ENCODE measurements around the gene AMER3. TPM values are rescaled to one million over a fixed set of nuclear protein-coding genes. Genes with fewer than 3 reads are reported as not detected.

AMER3 gene
- total RNA-seq, 1 donor from 2014 or later, result under 0.01 TPM

DNA sequence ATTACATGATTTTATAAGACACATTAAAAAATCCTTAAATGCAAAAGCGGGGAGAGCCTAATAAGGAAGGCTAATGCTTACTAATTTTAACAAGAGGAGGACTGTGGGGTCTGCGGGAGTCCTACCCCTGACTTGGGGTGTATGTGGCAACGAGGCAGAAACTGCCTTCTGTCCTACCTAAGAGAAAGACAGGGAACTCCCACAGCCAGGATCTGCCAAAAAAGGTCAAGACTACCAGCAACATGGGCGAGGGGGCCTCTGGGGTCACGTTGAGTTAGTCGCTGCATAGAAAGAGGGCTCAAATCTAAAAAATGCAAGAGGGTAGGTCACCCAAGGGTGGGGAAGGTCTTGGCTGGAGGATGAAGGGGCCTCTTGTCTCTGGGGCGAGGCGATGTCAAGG, 529 bp upstream of the AMER3 start:
- DNase-seq, result no peak

GRCh38 chr2:130756053-130756873, 923 bp downstream of the AMER3 start:
- DNase-seq, result no peak

DNA sequence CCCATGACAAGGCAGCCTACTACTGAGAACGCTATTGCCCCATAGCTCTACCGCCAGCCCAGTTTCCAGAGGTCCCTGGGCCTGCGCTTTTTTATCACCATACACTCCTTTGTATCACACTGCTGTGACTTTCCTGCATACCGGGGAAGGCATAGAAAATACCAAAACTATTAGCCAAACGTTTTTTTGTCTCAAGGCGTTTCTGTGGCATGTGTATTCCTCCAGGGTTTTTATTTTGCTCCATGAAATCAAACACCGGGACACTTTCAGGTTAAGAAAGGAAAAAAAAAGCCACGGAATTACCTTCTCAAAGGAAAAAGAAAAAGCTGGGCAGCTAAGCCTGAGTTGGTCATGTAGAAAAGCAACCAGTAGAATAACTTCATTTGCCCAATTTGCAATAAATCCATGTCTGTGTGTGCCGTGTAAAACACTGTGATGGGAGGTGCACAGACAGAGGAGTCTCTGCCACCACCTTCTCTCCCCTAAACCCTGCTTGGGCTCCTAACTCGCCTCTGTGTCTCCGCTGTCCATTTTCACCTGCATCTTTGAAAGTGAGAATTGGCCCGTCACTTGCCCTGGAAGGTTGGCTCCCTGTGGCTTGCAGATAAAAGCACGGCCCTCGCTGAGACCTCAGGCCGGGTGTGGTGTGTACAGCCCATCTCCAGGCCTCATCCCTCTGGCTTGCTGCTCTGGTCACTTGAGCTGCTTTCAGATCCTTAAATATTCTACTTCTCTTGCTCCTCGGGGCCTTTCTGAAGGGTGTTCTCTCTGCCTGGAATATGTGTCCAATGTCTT, 1.7 kb downstream of the AMER3 start:
- DNase-seq, result no peak

DNA sequence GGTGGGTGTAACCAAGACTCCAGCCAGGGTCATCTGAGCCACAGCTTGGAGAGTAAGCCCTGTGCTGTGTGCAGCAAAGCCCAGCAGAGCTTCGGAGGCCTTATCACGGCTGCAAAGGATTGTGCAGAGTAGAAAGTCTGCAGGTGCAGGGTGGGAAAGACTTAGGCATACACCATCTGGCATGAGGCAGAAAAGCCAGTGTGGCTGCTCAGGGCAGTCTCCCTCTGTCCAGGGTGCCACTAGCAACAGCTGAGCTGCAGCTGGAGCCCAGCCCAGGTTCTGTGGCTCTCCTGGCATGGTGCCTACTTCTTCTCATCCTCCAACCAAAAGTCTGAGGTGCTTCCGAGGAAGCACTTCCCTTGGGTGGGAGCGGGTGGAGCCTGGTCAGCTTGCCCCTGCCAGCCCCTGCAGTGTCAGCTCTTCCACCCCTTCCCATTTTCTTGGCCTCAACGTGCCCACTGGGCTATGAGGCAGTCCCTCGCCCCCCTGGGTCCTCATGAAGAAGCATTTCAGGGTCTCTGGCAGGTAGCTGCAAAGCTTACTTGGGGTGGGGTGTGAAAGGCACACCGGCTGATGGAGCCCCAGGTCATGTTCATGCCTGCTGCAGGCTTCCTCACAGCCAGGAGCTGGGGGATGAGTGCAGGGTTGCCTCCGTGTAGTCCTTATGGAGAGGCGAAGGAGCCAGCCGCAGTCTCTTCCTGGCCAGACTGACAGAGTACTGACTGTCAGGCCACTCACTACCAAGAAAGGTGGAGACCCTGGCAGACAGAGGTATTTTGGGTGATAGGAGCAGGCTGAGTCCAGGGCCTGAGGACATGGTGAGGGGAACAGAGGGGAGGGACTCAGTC, 4.8 kb downstream of the AMER3 start:
- no peak for DNase-seq

GRCh38 chr2:130760754-130761751, 5.7 kb downstream of the AMER3 start:
- DNase-seq, result no peak

DNA sequence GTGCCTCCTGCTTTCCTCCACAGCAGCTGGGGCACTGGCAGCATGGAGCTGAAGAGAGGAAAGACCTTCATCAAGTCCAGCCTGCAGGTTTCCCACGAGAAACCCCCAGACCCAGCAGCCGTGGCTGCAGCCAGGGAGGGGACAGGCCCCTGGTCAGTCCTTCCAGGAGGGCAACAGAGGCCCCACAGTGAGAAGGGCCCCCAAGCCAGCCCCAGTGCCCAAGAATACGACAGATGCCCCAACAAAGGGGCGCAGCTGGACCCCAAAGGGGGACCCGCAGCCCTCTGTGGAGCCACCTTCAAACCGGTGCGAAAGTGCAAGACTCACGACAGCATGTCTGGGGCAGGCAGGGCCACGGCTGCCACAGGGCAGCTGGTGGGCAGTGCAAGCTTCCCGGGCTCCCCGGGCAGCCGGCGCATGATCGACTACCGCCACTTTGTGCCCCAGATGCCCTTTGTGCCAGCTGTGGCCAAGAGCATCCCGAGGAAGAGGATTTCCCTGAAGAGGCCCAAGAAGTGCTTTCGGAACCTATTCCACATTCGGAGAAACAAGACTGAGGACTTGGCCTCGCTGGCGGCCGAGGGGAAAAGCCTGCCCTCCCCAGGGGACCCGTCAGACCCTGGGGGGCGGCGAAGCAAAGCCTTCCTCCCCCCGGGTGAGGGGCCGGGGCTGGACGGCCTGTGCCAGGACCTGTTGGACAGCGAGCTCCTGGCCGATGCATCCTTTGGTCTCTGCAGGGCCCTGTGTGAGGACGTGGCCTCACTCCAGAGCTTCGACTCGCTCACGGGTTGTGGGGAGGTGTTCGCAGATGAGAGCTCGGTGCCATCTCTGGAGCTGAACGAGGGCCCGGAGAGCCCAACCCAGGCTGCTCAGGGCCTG, 6.9 kb downstream of the AMER3 start:
- no peak for DNase-seq

- no peak for DNase-seq
Observed at GRCh38 chr2:130762910-130763385, 7.6 kb downstream of the AMER3 start.

- no peak for DNase-seq
Observed at GRCh38 chr2:130763405-130763804, 8.1 kb downstream of the AMER3 start.

GRCh38 chr2:130764035-130764820, 8.9 kb downstream of the AMER3 start:
- no peak for DNase-seq

DNA sequence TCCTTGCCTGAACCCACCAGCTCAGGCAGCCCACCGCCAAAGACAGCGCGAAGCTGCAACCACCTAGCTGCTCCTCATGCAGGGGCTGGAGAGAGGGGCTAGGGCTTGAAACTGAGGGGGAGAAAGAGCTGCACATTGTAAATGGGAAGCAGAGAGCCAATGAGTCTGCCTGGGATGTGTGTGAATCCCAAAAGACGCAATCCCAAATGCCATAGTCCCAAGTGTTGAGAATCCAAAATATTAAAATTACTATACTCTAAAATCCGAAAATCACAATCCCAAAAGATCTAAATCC, 9.4 kb downstream of the AMER3 start:
- DNase-seq, result no peak

DNA sequence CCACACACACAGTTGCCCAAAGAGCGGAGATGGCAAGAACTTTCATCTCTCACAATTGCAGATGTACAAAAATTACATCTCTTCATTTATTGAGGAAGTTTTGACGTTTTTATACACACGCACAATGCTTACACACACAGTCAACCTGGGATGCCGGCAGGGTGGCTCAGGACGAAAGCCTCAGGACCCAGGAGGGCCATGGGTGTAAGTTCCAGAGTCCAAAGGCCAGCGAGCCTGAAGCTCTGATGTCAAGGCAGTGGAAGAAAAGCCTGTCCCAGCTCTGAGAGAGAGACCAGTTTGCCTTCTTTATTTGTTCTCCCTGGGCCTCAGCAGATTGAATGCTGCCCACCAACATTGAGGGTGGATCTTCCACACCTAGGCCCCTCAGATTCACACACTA, 10.1 kb downstream of the AMER3 start:
- DNase-seq, result no peak

DNA sequence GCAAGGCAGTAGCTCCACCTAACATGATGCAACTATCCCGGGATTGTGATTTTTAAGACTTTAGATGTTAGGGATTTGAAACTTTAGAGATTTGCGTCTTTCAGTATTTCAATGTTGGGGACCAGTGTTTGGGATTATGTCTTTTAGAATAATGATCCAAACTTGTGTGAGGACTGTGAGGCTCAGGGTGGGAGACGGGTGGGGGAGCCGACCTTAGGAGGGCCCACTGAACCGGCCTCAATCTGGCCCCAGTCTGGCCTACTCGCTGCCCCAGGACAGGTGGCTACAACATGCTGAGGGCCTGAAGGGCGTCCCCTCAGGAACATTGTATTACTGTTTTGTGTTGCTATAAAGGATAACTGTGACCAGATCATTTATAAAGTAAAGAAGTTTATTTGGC, 10.7 kb downstream of the AMER3 start:
- DNase-seq, result no peak

GRCh38 chr2:130766711-130767407, 11.5 kb downstream of the AMER3 start:
- DNase-seq, result no peak

DNA sequence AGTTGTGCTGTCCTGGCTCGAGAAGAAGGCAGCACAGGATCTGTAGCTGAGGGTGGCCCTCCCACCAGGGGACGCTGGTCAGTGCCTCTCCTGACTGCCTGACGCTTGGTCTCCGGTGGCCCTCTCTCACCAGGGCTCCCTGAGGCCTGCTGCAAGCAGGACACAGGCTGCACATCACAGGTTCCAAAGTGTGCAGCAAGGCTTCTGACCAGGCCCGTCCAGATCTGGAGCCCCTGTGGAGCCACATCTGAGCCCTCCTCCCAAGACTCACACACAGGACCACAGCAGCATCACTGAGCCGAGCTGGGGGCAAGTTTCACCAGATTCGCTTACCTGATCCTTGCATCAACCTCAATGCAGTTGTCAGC, 12.1 kb downstream of the AMER3 start:
- DNase-seq, result no peak

- DNase-seq, result no peak
Observed at GRCh38 chr2:130768191-130768855, 13.0 kb downstream of the AMER3 start.

- DNase-seq, result no peak
Observed at GRCh38 chr2:130769343-130769907, 14.1 kb downstream of the AMER3 start.

- no peak for DNase-seq
Observed at GRCh38 chr2:130776550-130776949, 21.2 kb downstream of the AMER3 start.

GRCh38 chr2:130778781-130779180, 23.4 kb downstream of the AMER3 start:
- DNase-seq, result no peak
